AG04449 (cell line): ENCODE measurements around the gene USP49.

Experiments used
- CTCF ChIA-PET: fragments of 350-600 bp; formaldehyde crosslinking; extraction: SDS; loops from one replicate; lab custom pipeline; 2021; ENCODE audit warnings: antibody characterized with exemption; lab: Yijun Ruan, JAX
- POLR2A ChIA-PET: fragments of 400-600, 350-600 bp; formaldehyde crosslinking; extraction: SDS; loops from one replicate; lab custom pipeline; 2020; ENCODE audit warnings: antibody characterized with exemption, inconsistent platforms; lab: Yijun Ruan, JAX
- DNase-seq: peaks from one replicate; pipeline ENCODE4 v3.0.0-alpha.2; 2010; ENCODE audit warnings: low read depth, low spot score
- H3K4me3 ChIP-seq: 2 replicates; pipeline ENCODE4 v1.5.1; 2011; ENCODE audit warnings: low read depth, mild to moderate bottlenecking, control low read depth, low read length
- CTCF ChIP-seq: IDR thresholded peaks from one replicate; pipeline ENCODE4 v1.5.1; 2011; ENCODE audit warnings: mild to moderate bottlenecking, moderate library complexity, low read length, control low read depth, inconsistent platforms; ENCODE audit not compliant: insufficient read depth; ENCODE audit errors: missing control alignments

USP49 gene

GRCh38 chr6:41775293-41775882 lies 119.8 kb downstream of the USP49 start:
- no peak overlapping the region for H3K4me3 ChIP-seq
- TF ChIP-seq CTCF, result no peak
- DNase-seq, result no peak
- ChIA-PET POLR2A (no interaction called here), CTCF (interaction anchor here (0.8 to 7.5 kb wide), 32 partner anchors 9 to 439 kb away, joined by 3 to 98 read pairs (median 6); partner anchors contain the start of genes BYSL, MED20, TFEB and TOMM6)

DNA sequence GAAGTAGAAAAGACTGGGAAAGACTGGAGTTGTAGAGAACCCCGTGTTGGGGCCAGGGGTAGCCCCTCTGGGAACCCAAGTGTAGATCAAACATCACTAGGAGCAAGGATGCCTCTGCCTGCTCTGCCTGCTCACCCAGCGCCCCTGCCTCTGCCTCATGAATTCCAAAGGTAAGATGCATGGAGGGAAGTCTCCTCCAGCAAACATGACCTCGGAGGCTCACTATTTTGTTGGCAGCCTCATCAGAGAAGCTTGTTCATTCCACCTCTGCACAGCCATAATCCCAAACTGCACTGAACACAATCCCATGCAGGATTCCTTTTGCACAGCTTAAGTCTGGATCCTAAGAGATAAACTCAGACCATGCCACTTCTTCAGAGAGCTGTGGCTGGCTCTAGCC lies 120.3 kb downstream of the USP49 start:
- DNase-seq, result peak; percentile 29
- TF ChIP-seq CTCF, result no peak
- ChIA-PET CTCF (interaction anchor here (0.8 to 7.5 kb wide), 27 partner anchors 8 to 440 kb away, joined by 3 to 98 read pairs (median 6); partner anchors contain the start of genes BYSL, MED20, TFEB and TOMM6), POLR2A (no interaction called here)
- H3K4me3 ChIP-seq, result no peak overlapping the region

DNA sequence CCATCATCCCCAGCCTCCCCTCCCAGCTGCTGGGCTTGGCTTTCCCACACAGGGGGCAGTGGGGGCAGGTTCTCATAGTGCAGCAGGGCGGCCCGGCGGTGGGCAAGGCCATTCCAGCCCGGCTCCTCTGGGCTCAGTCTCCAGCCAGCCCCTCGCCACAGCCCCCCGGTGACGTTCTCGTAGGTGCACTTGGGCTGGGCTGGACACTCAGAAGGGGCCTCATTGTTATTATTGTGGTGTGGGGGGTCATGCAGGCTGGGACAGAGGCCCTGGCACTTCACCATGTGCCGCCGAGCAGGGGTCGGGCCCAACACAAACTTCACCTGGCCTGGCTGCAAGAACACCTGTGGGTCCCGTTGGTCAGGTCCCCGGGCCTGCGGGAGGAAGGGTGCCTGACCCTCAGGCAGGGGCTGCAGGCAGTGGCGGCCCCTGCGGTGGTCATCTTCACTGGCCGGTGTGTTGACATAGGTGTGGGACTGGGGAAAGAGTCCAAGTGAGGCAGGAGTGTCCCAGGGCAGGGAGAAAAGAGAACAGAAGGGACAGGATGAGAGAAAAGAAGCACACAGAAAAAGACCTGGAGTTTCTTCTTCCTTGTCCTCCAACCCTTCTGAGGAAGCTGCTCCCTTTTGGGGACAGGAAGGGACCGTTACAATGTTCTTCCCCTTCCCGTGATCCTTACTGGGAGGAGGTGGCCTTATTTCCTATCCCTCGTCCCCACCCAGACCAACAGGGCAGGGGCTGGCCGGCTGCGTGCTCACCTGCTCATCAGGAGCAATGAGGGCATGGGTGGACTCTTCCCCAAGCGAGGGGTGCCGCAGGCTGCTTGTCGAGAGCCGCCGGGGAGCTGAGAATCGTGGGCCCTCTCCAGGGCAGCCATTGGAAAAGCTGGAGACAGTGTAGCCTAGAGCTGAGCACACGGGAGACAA lies 123.9 kb downstream of the USP49 start:
- DNase-seq, result no peak
- POLR2A ChIA-PET, result no interaction called here
- H3K4me3 ChIP-seq, result no peak overlapping the region

GRCh38 chr6:41770381-41771057 lies 124.7 kb downstream of the USP49 start:
- no peak overlapping the region for H3K4me3 ChIP-seq
- no peak for TF ChIP-seq CTCF
- DNase-seq, result no peak
- ChIA-PET CTCF (interaction anchor here (2.0 to 4.2 kb wide), 2 partner anchors 15 to 402 kb away, joined by 11 to 31 read pairs; partner anchors contain the start of gene TOMM6), POLR2A (no interaction called here)

More for the DNA sequence above, 123.9 kb downstream of the USP49 start:
- CTCF ChIA-PET, result interaction anchor here (0.7 to 7.5 kb wide), 7 partner anchors 10 to 403 kb away, joined by 3 to 90 read pairs (median 11); partner anchors contain the start of genes PRICKLE4 and TOMM6
- no peak for TF ChIP-seq CTCF

- POLR2A ChIA-PET, result no interaction called here
- no peak for TF ChIP-seq CTCF
- CTCF ChIA-PET, result interaction anchor here (0.8 to 4.2 kb wide), 7 partner anchors 8 to 401 kb away, joined by 3 to 31 read pairs (median 6); partner anchors contain the start of genes FRS3 and TOMM6
- DNase-seq, result no peak
- H3K4me3 ChIP-seq, result no peak overlapping the region
These were observed 125.8 kb downstream of the USP49 start for GRCh38 chr6:41769376-41769775.
